Activated CD8-positive, alpha-beta memory T cell treated with anti-CD3 and anti-CD28 coated beads, Interleukin-2, amount 50 U/mL, for 1 hour (primary cell): ENCODE measurements around the gene SESN3.
"Not testable (repeated sequence)": the region's sequence is repeated elsewhere in the genome, so short reads cannot be mapped to it uniquely, and the experiment has no call there.

Experiments used
- DNase-seq: peaks from one replicate; pipeline ENCODE4 v3.0.0-alpha.2; 2020; ENCODE audit errors: extremely low read depth

The SESN3 gene, protein sequence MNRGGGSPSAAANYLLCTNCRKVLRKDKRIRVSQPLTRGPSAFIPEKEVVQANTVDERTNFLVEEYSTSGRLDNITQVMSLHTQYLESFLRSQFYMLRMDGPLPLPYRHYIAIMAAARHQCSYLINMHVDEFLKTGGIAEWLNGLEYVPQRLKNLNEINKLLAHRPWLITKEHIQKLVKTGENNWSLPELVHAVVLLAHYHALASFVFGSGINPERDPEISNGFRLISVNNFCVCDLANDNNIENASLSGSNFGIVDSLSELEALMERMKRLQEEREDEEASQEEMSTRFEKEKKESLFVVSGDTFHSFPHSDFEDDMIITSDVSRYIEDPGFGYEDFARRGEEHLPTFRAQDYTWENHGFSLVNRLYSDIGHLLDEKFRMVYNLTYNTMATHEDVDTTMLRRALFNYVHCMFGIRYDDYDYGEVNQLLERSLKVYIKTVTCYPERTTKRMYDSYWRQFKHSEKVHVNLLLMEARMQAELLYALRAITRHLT

DNA sequence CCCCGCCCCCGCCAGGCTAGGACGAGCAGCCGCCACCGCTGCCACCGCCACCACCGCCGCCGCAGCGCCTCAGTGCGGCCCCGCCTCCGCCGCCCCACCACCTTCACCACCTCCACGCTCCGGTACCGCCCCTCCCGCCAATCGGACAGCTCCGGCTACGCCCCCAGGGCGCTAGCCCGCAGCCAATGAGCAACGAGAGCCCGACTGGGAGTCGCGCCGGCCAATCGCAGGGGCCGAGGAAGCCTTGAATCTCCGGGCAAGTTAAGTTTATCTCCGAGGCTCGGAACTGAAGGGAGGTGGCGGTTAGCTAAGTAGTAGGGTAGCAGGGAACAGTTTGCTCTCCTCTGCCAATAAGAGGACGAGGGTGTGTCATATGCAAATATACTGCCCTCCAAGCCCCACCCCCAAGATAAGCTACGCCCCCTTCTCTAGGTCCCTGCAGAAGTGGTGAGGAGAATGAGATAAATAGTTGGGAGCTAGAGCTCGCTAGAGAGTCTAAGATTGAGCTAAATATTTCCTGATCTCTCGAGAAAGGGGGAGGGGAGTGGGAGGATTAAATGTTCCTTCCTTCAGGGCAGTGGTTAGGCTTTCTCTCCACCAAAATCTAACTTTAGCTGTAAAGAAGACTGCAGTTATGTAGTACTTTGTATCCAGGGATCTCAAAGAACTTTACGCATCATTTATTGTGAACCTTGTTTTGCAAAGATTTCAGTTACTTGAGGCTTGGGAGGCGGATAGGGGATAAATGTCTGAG lies at the start of gene SESN3:
Gene SESN3 (minus strand): TSS at position 76 of the 754 bp plus-strand sequence. CDS start 342 bp downstream, outside the sequence.
- DNase-seq, result peak; percentile 96

DNA sequence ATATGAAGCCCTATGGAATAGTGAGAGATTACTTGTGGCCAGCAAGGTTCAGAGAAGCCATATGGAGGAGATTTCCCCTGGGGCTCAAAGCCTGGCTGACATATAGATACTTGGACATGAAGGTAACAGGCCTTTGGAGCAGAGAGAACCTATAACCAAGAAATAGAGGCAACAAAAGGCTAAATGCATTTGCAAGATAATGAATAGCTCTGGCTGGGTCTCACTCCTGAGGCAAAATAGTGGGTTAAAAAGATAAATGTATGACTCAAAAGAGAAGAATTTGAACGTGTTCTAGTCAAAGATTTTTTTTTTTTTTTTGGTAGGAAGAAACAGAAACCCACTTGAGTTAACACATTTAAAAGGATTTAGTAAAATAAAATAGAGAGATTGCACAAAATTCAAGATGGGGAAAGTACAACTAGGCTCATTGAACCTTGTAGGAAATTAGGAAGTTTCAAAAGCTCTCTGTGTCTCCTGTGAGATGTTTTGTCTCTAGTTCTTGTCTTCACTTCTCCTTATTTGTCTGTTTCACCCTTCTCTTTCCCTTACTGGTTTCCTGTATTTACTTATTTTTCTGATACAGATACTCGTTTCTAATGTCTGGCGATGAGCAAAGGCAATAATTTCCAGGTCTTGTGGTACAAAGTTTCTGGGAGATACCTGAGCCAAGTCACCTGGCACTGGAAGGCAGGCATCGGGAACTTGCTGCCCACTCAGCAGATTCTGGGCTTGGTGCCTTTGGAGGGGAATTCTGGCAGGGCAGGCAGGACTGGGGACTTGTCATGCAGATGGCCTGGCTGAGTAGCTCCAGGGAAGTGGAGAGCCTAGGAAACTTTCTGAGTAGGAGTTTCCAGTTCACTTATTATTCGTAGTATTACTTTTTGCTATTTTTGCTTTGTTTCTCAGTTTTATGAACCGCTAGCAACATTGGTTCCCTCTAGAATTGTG lies 49.2 kb upstream of the SESN3 start:
- DNase-seq, result no peak

DNA sequence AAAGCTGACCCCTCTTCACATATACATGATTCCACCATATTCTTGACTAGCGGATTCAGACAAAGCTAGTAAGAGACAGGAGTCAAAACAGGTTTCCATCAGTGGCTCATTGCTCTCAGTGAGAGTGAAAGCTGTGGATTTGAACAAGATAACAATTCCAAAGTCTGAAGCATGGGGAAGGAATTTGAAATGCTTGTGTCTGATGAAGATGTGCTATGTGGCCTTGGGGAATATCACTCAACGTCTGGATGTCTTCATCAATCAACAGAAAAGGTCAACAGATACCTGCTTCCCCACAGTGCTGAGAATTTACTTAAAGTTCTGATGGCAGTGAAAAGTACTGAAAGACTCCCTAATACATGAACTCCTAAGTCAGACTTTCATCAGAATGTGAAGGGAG lies 46.9 kb upstream of the SESN3 start:
- DNase-seq, result no peak

DNA sequence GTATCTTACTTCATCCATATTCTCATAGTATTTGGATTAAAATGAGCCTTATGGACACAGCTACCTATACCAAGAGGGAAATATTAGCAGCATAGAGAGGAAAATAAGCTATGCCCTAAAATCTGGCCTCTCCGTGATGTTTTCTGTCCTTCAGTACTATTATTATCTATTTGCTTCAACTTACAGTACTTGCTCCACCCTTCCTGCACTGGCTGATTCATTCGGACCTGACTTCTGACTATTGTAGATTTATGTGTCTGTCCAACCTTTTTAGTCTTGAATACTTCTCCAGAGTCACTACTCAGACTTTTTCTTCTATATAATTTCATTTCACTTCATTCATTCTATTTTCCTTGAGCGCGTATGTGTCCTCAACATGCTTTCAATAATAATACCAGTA lies 45.1 kb upstream of the SESN3 start:
- no peak for DNase-seq

DNA sequence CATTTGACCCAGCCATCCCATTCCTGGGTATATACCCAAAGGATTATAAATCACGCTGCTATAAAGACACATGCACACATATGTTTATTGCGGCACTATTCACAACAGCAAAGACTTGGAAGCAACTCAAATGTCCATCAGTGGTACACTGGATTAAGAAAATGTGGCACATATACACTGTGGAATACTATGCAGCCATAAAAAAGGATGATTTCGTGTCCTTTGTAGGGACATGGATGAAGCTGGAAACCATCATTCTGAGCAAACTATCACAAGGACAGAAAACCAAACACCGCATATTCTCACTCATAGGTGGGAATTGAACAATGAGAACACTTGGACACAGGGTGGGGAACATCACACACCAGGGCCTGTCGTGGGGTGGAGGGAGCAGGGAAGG lies 42.6 kb upstream of the SESN3 start:
- DNase-seq, result not testable (repeated sequence)

DNA sequence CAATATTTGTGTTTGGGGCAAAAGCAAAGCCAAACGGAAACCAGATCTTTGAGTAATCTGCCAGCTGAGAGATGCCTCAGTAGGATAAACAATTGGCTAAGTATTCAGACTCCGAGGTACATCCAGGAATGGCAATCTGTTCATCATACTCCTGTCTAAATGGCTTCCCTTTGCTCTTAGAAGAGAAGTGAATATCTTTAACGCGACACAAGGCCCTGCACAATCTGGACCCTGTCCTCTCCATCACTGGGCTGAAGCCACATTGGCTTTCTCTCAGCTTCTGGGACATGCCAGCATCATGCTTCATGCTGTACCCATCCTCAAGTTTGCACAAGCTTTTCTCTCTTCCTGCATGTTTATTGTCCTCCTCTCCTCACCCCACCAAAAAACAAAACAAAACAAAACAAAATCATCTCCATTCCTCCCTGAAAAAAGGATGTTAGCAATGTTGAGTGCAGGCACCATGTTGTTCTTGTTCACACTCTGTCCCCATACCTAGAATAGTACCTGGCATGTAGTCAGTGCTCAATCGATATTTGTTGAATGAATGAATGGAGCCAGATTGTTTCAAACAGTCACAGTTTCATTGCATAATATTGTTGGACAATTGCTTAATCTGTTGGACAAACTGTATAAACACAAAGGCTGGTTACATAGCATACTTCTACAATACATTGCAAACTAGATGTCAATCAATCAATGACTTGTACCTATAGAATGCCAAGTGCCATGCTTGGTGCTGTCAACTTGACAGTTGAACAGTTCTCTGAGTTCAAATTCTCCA lies 38.2 kb upstream of the SESN3 start:
- no peak for DNase-seq

DNA sequence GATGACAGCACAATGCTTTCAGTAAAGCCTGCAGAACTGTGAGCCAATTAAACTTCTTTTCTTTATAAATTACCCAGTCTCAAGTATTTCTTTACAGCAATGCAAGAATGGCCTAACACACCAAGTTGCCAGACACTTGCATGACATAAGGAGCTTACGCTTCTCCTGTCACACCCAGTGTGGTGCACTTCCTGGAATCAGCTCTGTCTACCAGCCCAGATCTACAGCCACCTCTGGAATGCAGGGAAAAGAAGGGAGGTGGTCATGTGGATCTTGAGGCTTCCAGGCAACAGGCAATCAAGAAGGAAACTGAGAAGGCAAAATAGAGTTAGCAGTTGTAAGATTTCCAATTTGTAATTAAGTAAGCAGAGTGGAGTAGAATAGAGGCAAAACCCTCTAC lies 37.4 kb upstream of the SESN3 start:
- DNase-seq, result no peak

DNA sequence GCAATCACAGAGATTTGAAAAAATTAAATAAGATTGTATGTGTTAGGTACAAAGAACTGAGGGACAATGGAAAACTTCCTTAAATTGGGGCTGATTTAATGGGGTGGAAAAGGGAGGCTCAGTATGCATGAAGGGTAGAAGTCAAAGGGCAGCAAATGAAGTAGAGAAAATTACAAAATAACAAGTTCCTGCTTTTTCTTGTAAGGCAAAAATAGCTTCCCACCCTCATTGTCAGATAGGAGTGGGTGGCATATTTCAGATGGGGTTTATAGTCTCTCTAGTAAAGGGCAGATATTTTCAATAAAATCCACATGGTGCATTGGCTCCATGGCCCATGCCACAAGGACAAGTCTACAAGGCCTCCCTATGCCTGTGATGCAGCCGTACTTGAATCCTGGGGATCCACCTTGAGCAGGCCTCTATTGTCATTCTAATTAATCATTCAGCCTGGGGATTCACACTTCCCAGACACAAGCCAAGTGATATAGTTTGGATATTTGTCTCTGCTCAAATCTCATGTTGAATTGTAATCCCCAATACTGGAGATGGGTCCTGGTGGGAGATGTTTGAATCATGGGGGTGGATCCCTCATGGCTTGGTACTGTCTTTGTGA lies 36.7 kb upstream of the SESN3 start:
- no peak for DNase-seq

DNA sequence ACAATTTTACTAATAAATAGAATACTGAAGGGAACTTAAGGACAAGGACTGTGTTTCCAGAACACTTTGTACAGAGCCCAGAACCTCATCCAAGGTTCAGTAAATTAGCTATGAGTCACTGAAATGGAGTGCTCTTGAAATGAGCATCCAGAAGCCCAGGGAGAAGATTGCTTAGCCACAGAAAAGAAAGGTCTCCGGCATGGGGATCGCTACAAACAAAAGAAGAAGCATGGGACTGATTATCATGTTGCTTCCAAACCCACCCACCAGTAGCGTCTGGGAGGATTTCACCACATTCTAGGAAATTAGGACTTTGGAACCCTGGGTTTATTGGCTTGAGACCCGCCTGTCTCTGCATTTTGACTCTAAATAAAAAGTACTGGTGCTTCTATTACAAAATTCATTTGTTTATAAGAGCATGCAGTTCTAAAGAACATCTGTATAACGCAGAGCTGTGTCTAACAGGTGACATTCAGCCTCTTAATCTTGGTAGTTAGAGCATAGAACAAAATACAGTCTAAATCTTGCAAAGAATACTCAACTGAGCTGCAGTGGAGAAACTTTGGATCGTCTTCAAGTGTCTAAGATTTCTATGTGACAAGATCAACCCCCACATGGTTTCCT lies 35.9 kb upstream of the SESN3 start:
- DNase-seq, result no peak

DNA sequence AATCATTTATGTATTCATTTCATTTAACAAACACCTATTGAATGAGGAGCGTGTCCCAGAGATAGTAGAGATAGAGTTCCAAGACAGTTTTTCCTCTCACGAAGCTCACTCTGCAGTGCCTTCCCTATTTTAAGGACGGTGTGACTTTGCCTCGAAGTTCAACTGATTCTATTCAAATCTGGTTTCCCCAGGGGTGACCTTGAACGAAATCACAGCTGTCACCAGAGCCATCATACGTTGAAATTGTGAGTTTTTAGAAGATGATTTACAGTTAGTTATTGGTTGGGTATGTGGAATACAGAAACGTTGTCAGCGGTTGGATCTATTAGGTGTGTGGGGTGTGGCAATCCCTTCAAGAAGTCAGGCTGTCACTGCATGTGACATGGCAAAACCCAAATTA lies 33.9 kb upstream of the SESN3 start:
- no peak for DNase-seq

DNA sequence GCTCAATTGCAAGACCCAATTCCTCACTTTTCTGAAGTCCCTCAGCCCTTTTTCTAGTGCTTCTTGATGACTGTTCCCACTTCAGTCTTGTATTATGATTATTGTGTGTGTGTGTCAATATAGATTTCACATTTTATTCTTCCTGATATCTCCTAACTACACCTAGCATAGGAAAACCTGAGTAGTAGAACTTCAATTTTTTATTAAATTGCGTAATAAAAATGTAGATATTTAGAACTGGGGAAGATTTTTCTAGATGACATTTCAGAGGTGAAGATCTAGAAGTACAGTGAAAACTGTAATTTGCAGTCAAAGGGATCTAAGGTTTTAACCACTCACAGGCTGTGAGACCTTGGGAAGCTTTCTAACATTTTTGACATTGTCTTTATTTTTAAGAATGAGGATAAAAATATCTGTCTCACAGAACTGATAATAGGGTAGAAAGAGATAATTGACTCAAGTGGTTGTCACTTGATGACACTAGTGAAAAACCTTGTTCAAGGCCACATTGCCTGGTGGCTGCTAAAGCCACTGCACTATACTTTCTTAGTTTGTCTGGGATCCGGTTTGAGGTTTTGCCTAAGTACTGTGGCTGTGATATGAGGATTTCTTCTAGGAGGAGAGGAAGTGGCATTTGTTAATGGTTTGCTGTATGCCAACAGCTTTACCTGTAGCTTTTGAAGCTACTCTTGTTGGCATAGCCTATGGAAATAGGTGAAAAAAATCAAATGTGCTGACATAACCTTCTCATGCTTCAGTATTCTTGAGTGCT lies 32.2 kb upstream of the SESN3 start:
- no peak for DNase-seq

DNA sequence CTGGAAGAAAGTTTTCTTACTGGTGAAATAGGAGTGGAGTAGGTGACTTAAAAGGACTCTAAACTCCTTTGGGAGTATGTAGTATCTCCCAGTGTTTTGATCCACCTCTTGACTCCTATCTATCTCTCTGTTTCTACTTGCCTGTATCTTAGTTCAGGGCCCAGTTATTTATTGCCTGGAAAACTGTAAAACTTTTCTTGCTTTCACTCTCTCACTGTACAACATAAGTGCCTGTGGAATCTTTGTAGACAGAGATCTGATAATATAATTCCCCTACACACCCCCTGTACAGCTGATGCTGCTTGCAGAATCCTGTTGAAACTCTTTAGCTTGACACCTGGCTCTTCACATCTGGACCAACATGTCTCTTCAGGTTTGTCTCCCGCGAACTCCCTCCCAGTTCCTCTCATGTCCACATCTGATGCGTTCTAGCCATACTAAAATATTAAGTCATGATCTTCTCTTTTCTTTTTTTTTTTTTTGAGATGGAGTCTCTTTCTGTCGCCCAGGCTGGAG lies 26.5 kb upstream of the SESN3 start:
- no peak for DNase-seq

DNA sequence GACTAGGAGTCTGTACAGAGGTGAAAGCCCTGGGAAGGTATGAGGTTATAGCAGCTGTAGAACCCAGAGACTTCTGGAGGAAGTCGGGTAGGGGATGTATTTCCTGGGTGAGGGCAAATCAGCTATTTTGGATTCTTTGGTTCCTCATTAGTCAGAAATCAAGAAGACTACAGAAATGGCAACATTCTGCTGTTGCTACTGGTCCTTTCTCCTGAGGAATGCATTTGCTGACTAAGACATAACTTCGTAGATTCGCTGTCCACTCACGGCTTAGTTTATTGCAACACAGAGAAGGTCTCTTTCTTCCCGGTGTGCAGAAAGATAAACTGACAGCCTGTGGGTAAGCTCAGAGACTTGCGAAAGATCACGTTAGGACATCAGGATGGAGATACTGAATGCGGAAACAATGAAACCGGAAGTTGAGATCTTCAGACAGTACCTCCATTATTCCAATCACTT lies 25.3 kb upstream of the SESN3 start:
- no peak for DNase-seq

DNA sequence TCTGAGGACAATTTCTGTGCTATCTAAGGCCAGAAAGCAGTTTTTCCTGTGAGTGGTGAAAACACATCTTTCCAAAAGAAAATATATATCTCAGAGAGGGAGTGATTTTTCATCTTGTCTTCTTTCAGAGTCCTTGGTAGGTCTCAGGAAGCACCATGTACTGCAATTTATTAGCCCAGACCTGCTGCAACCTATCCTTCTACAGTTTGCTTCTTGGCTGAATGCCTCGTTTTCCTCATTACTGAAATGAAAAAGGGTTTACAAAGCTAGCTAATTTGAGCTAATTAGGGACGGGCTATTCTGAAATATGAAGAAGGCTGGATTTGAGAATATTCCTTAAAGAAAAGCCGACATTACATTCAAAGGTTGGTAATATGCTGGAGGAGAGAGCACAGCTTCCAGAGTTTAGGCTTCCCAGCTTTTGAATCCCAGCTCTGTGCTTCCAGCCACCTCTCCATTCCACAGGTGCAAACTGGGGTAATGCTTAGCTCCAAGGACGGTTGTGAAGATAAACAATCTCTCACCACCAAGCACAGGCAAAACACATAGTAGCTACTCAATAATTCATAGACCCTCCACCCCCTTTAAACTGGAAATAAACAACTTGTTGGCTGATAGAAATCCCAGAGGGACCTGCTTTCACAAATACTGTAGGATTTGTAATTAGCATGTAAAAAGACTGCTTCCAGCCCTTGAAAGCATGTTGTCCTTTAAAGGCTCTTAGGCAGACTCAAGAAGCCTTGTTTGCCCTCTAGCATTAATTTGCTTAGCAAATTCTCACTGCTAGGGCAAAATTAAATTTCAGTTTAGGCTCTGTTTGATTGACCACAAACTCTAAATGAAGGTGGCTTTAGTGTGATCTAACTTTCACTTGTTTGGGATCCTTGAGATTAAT lies 24.5 kb upstream of the SESN3 start:
- DNase-seq, result no peak

DNA sequence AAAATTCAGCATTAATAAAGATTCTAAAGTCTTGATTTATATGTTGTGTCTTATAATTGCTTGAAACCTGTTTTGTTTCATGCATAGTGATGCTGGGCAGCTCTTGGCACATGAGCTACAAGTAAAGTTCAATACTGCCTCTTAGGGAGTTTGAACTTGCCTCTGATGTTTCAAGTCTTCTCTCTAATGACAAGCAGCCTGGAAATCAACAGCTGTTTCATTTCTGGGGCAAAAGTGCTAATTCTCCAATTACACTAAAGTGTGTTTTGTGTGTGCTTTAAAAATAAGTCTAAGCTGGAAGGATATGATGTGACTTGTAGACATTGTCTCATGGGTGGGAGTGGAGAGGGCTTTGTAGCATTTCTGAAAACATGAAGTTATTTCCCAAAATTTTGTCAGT lies 23.7 kb upstream of the SESN3 start:
- DNase-seq, result no peak

DNA sequence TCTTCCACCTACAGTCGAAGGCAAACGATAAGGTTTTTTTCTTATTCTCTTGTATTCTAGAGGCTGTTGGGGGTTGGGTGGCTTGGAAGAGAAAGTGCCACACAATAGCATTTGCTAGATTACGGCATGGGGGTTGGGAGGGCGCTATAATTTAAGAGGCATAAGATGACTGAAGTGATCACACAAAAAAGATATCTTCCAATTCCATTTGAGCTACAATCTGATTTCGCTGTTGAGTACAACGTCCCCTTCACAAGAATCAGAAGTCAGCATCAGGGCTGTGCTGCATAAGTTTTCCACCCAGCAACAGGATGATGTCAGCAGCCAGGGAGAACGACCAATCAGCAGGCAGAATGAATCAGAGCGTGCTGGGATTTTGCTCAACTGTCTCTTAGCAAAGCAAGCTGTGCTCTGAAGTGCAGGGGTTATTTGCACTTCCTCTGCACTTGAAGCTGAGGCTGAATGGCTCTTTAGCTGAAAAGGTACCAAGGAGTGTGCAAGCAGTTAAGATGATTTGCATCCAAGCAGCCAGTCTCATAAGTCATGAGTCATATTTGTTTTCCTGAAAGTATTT lies 23.2 kb upstream of the SESN3 start:
- peak; percentile 73 for DNase-seq

DNA sequence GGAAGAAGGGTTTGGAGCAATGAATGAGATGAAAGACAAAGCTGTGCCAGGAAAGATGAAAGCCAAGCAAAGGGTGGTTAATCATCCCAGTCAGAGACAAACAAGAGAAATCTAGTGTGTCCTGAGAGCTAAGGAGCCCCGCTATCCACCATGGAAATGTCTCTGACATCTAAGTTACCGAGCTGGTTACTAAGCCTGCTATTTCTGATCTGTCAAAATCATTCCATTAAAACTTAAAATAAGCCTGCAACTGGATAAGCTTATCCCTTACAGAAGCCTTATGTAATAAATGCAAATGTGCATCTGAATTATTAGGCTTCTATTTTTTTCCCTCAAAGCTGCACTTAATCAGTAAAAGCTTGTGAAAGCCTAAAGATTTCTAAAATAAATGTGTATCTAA lies 22.1 kb upstream of the SESN3 start:
- no peak for DNase-seq

DNA sequence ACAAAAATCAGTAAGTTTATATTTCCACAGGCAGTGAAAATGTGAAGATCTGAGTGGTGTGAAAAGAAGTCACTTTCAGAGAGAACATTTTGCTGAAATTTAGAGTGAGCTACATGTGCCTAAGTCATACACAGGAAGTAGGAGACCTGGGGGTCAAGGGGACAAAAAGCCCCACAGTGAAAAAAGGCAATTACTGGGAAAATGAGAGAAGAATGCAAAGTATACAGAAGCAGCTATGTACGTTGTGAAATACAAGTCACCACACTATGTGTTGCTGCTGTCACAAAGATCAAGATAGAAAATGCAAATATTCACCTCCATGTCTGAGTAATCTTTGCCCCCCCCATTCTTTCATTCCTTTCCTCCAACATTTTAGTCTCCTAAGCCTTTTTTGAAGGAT lies 21.6 kb upstream of the SESN3 start:
- DNase-seq, result no peak
